GM19455 (cell line): ENCODE measurements around the gene LTO1.
"Not testable (repeated sequence)": the region's sequence is repeated elsewhere in the genome, so short reads cannot be mapped to it uniquely, and the experiment has no call there.

Experiments used
- ATAC-seq: cut with Tn5 transposase; IDR thresholded peaks from one replicate; pipeline ENCODE4 v1.9.1; 2021; ENCODE audit not compliant: unreplicated experiment

LTO1 gene

GRCh38 chr11:69702239-69702691 lies 27.1 kb upstream of the LTO1 start:
- ATAC-seq: no peak

- no peak for ATAC-seq
These were observed 25.4 kb upstream of the LTO1 start for GRCh38 chr11:69700278-69701140.

GRCh38 chr11:69699213-69699612 lies 24.1 kb upstream of the LTO1 start:
- ATAC-seq: no peak

- ATAC-seq: no peak
These were observed 23.2 kb upstream of the LTO1 start for GRCh38 chr11:69698362-69698761.

GRCh38 chr11:69697861-69698260 lies 22.7 kb upstream of the LTO1 start:
- ATAC-seq: no peak

GRCh38 chr11:69697469-69697843 lies 22.3 kb upstream of the LTO1 start:
- ATAC-seq: no peak

GRCh38 chr11:69696749-69697468 lies 21.8 kb upstream of the LTO1 start:
- no peak for ATAC-seq

- ATAC-seq: not testable (repeated sequence)
These were observed 20.8 kb upstream of the LTO1 start for GRCh38 chr11:69695995-69696394.

GRCh38 chr11:69695581-69695980 lies 20.4 kb upstream of the LTO1 start:
- ATAC-seq: no peak

- no peak for ATAC-seq
These were observed 19.6 kb upstream of the LTO1 start for GRCh38 chr11:69694781-69695180.

- no peak for ATAC-seq
These were observed 17.3 kb upstream of the LTO1 start for GRCh38 chr11:69692422-69692821.

- no peak for ATAC-seq
These were observed 16.3 kb upstream of the LTO1 start for GRCh38 chr11:69691463-69691862.

GRCh38 chr11:69689484-69690319 lies 14.5 kb upstream of the LTO1 start:
- ATAC-seq: no peak

- ATAC-seq: not testable (repeated sequence)
These were observed 13.0 kb upstream of the LTO1 start for GRCh38 chr11:69687969-69688771.

- no peak for ATAC-seq
These were observed 11.7 kb upstream of the LTO1 start for GRCh38 chr11:69686856-69687255.

GRCh38 chr11:69686452-69686851 lies 11.3 kb upstream of the LTO1 start:
- no peak for ATAC-seq

- ATAC-seq: no peak
These were observed 10.2 kb upstream of the LTO1 start for GRCh38 chr11:69685348-69685747.

- ATAC-seq: no peak
These were observed 9.5 kb upstream of the LTO1 start for GRCh38 chr11:69684651-69685050.

GRCh38 chr11:69683764-69684333 lies 8.7 kb upstream of the LTO1 start:
- no peak for ATAC-seq

- ATAC-seq: no peak
These were observed 7.7 kb upstream of the LTO1 start for GRCh38 chr11:69682681-69683326.
